ENCODE results near the gene KCND1. TPM values are rescaled to one million over a fixed set of nuclear protein-coding genes. Genes with fewer than 3 reads are reported as not detected.
A peak's percentile ranks its signal among the peaks of the same experiment; 100 is the strongest.

Gene KCND1
- polyA plus RNA-seq, 1 donor = 2.5 TPM

- peaks cover 57% of the 10 kb centered on the region for H3K4me1 ChIP-seq (ENCODE audit: control insufficient read depth, insufficient read depth, low read length)
- no CpG with 5 or more reads among the region's 3 CpGs for WGBS (ENCODE audit: insufficient coverage, low lambda C conversion rate)
- peak overlapping the region; percentile 6 for H3K27ac ChIP-seq (ENCODE audit: low read length)
- no peak overlapping the region for H3K4me3 ChIP-seq (ENCODE audit: low read length)
- no peaks in the 10 kb centered on the region for H3K27me3 ChIP-seq (ENCODE audit: control insufficient read depth, insufficient read depth, low read length)
- H3K36me3 ChIP-seq (ENCODE audit: control insufficient read depth, insufficient read depth, low read length) = peaks cover 25% of the 10 kb centered on the region
- DNase-seq = no peak
- H3K9me3 ChIP-seq (ENCODE audit: control insufficient read depth, low read depth, low read length) = no peaks in the 10 kb centered on the region
These were observed 32.0 kb downstream of the KCND1 start for GRCh38 chrX:48939524-48940228.

GRCh38 chrX:48938721-48939425, 32.8 kb downstream of the KCND1 start:
- peak overlapping the region; percentile 43 for H3K27ac ChIP-seq (ENCODE audit: low read length)
- H3K27me3 ChIP-seq (ENCODE audit: control insufficient read depth, insufficient read depth, low read length) = no peaks in the 10 kb centered on the region
- H3K9me3 ChIP-seq (ENCODE audit: control insufficient read depth, low read depth, low read length) = no peaks in the 10 kb centered on the region
- H3K4me1 ChIP-seq (ENCODE audit: control insufficient read depth, insufficient read depth, low read length) = peaks cover 57% of the 10 kb centered on the region
- no CpG with 5 or more reads among the region's 1 CpG for WGBS (ENCODE audit: insufficient coverage, low lambda C conversion rate)
- DNase-seq = peak; percentile 13 to 32
- H3K36me3 ChIP-seq (ENCODE audit: control insufficient read depth, insufficient read depth, low read length) = peaks cover 29% of the 10 kb centered on the region
- H3K4me3 ChIP-seq (ENCODE audit: low read length) = no peak overlapping the region

- no peak overlapping the region for H3K4me3 ChIP-seq (ENCODE audit: low read length)
- H3K9me3 ChIP-seq (ENCODE audit: control insufficient read depth, low read depth, low read length) = no peaks in the 10 kb centered on the region
- peak; percentile 19 to 62 for DNase-seq
- H3K36me3 ChIP-seq (ENCODE audit: control insufficient read depth, insufficient read depth, low read length) = peaks cover 30% of the 10 kb centered on the region
- peak overlapping the region; percentile 72 for H3K27ac ChIP-seq (ENCODE audit: low read length)
- WGBS (ENCODE audit: insufficient coverage, low lambda C conversion rate) = no CpG with 5 or more reads among the region's 9 CpGs
- peaks cover 51% of the 10 kb centered on the region for H3K4me1 ChIP-seq (ENCODE audit: control insufficient read depth, insufficient read depth, low read length)
- H3K27me3 ChIP-seq (ENCODE audit: control insufficient read depth, insufficient read depth, low read length) = no peaks in the 10 kb centered on the region
These were observed 34.4 kb downstream of the KCND1 start for GRCh38 chrX:48937054-48937907.

- Histone ChIP-seq H3K4me3 (ENCODE audit: low read length) (no peak overlapping the region), H3K4me1 (ENCODE audit: control insufficient read depth, insufficient read depth, low read length) (peaks cover 49% of the 10 kb centered on the region), H3K27ac (ENCODE audit: low read length) (peak overlapping the region; percentile 72), H3K27me3 (ENCODE audit: control insufficient read depth, insufficient read depth, low read length) (no peaks in the 10 kb centered on the region), H3K36me3 (ENCODE audit: control insufficient read depth, insufficient read depth, low read length) (peaks cover 30% of the 10 kb centered on the region), H3K9me3 (ENCODE audit: control insufficient read depth, low read depth, low read length) (no peaks in the 10 kb centered on the region)
- no peak for DNase-seq
- no CpG with 5 or more reads among the region's 8 CpGs for WGBS (ENCODE audit: insufficient coverage, low lambda C conversion rate)
These were observed 35.1 kb downstream of the KCND1 start for GRCh38 chrX:48936429-48937053.

GRCh38 chrX:48935301-48935670, 36.4 kb downstream of the KCND1 start:
- H3K4me1 ChIP-seq (ENCODE audit: control insufficient read depth, insufficient read depth, low read length) = peaks cover 36% of the 10 kb centered on the region
- no CpG with 5 or more reads among the region's 1 CpG for WGBS (ENCODE audit: insufficient coverage, low lambda C conversion rate)

GRCh38 chrX:48934581-48935300, 36.9 kb downstream of the KCND1 start:
- no peaks in the 10 kb centered on the region for H3K27me3 ChIP-seq (ENCODE audit: control insufficient read depth, insufficient read depth, low read length)
- peaks cover 32% of the 10 kb centered on the region for H3K4me1 ChIP-seq (ENCODE audit: control insufficient read depth, insufficient read depth, low read length)
- no peaks in the 10 kb centered on the region for H3K9me3 ChIP-seq (ENCODE audit: control insufficient read depth, low read depth, low read length)
- peaks cover 29% of the 10 kb centered on the region for H3K36me3 ChIP-seq (ENCODE audit: control insufficient read depth, insufficient read depth, low read length)
- DNase-seq = no peak
- H3K27ac ChIP-seq (ENCODE audit: low read length) = no peak overlapping the region
- WGBS (ENCODE audit: insufficient coverage, low lambda C conversion rate) = no CpG with 5 or more reads among the region's 7 CpGs
- H3K4me3 ChIP-seq (ENCODE audit: low read length) = no peak overlapping the region

More at GRCh38 chrX:48935301-48935670, 36.4 kb downstream of the KCND1 start:
- Histone ChIP-seq H3K4me3 (ENCODE audit: low read length) (no peak overlapping the region), H3K36me3 (ENCODE audit: control insufficient read depth, insufficient read depth, low read length) (peaks cover 29% of the 10 kb centered on the region), H3K27ac (ENCODE audit: low read length) (no peak overlapping the region), H3K9me3 (ENCODE audit: control insufficient read depth, low read depth, low read length) (no peaks in the 10 kb centered on the region), H3K27me3 (ENCODE audit: control insufficient read depth, insufficient read depth, low read length) (no peaks in the 10 kb centered on the region)
- DNase-seq = no peak

GRCh38 chrX:48933757-48934156, 37.9 kb downstream of the KCND1 start:
- no peaks in the 10 kb centered on the region for H3K27me3 ChIP-seq (ENCODE audit: control insufficient read depth, insufficient read depth, low read length)
- DNase-seq = no peak
- no CpG with 5 or more reads among the region's 2 CpGs for whole genome bisulfite sequencing (ENCODE audit: insufficient coverage, low lambda C conversion rate)
- H3K36me3 ChIP-seq (ENCODE audit: control insufficient read depth, insufficient read depth, low read length) = peaks cover 27% of the 10 kb centered on the region
- peaks cover 22% of the 10 kb centered on the region for H3K4me1 ChIP-seq (ENCODE audit: control insufficient read depth, insufficient read depth, low read length)
- no peaks in the 10 kb centered on the region for H3K9me3 ChIP-seq (ENCODE audit: control insufficient read depth, low read depth, low read length)
- no peak overlapping the region for H3K27ac ChIP-seq (ENCODE audit: low read length)
- no peak overlapping the region for H3K4me3 ChIP-seq (ENCODE audit: low read length)

GRCh38 chrX:48927736-48928382, 43.8 kb downstream of the KCND1 start:
- no peaks in the 10 kb centered on the region for H3K27me3 ChIP-seq (ENCODE audit: control insufficient read depth, insufficient read depth, low read length)
- H3K9me3 ChIP-seq (ENCODE audit: control insufficient read depth, low read depth, low read length) = no peaks in the 10 kb centered on the region
- DNase-seq = no peak
- H3K27ac ChIP-seq (ENCODE audit: low read length) = no peak overlapping the region
- H3K4me3 ChIP-seq (ENCODE audit: low read length) = no peak overlapping the region
- no CpG with 5 or more reads among the region's 2 CpGs for WGBS (ENCODE audit: insufficient coverage, low lambda C conversion rate)
- H3K36me3 ChIP-seq (ENCODE audit: control insufficient read depth, insufficient read depth, low read length) = peaks cover 36% of the 10 kb centered on the region
- no peaks in the 10 kb centered on the region for H3K4me1 ChIP-seq (ENCODE audit: control insufficient read depth, insufficient read depth, low read length)

- Histone ChIP-seq H3K36me3 (ENCODE audit: control insufficient read depth, insufficient read depth, low read length) (peaks cover 39% of the 10 kb centered on the region), H3K4me1 (ENCODE audit: control insufficient read depth, insufficient read depth, low read length) (no peaks in the 10 kb centered on the region), H3K27me3 (ENCODE audit: control insufficient read depth, insufficient read depth, low read length) (no peaks in the 10 kb centered on the region), H3K27ac (ENCODE audit: low read length) (no peak overlapping the region), H3K4me3 (ENCODE audit: low read length) (no peak overlapping the region), H3K9me3 (ENCODE audit: control insufficient read depth, low read depth, low read length) (no peaks in the 10 kb centered on the region)
- no CpG with 5 or more reads among the region's 5 CpGs for WGBS (ENCODE audit: insufficient coverage, low lambda C conversion rate)
- DNase-seq = no peak
These were observed 44.5 kb downstream of the KCND1 start for GRCh38 chrX:48927123-48927522.

Measured in large intestine (tissue), 3 donors.